AG04450 (cell line): ENCODE data around the gene ZNF76. TPM values are rescaled to one million over a fixed set of nuclear protein-coding genes. Genes with fewer than 3 reads are reported as not detected.

Experiments
- CTCF ChIA-PET: fragments of 300-600, 350-600 bp; formaldehyde crosslinking; extraction: SDS; loops from one replicate; lab custom pipeline; 2022; ENCODE audit warnings: antibody characterized with exemption, inconsistent platforms; lab: Charles Lee
- POLR2A ChIA-PET: fragments of 350-600 bp; formaldehyde crosslinking; extraction: SDS; loops from one replicate; lab custom pipeline; 2021; ENCODE audit warnings: antibody characterized with exemption, inconsistent platforms; lab: Yijun Ruan, JAX
- DNase-seq: peaks from one replicate; pipeline ENCODE4 v3.0.0-alpha.2; 2011; ENCODE audit warnings: low read depth, low spot score
- H3K27ac ChIP-seq: one replicate; pipeline ENCODE4 v1.5.1; 2012; ENCODE audit warnings: low read depth, low read length, control low read depth
- H3K27me3 ChIP-seq: one replicate; pipeline ENCODE4 v1.6.0; 2012; ENCODE audit warnings: low read length; ENCODE audit not compliant: control insufficient read depth, insufficient read depth
- H3K4me3 ChIP-seq: 2 replicates; pipeline ENCODE4 v1.5.1; 2011; ENCODE audit warnings: mild to moderate bottlenecking, low read depth, low read length, control low read depth
- H3K9me3 ChIP-seq: 2 replicates; pipeline ENCODE4 v1.5.1; 2012; ENCODE audit warnings: low read length; ENCODE audit not compliant: control insufficient read depth, insufficient read depth
- polyA plus RNA-seq: library from polyadenylated mRNA; depleted of rRNA; stranded (reverse); fragments of >200 nt; gene quantifications from 2 replicates; pipeline ENCODE4 v1.2.3, GENCODE V29; 2011
- TF ChIP-seq, protein P1 (sequence below): IDR thresholded peaks from 2 replicates; pipeline ENCODE4 v1.5.1; 2011; ENCODE audit warnings: low read depth, low read length, control low read depth, inconsistent platforms

The ZNF76 gene
- polyA plus RNA-seq, 1 experiment = 10.2 TPM

DNA sequence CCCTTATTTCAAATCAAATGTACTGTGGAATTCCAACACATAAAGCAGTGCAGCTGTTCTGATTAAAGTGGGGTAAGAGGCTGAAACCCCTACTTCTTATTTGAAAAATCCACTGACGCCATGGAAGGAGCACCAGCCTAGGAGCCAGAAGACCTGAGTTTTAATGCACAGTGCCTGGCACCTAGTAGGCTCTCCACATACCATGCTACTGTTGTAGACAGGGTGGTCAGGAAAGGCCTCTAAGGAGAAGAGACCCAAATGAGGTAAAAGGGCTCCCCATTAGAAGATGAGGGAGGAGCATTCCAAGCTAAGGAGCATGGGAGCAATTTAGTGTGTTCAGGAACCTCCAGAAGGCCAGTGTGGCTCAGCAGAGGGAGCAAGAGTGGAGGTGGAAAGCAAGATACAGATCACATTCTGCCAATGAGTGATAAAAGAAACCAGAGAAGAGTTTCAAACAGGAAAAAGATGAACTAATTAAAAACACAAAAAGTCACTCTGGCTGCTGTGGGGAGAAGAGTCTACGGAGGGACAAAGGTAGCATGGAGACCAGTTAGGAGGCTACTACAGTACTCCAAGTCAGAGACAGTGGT lies 11.8 kb upstream of the ZNF76 start:
- no peaks in the 10 kb centered on the region for H3K27me3 ChIP-seq
- H3K27ac ChIP-seq = peak overlapping the region; percentile 21
- ChIA-PET CTCF (no interaction called here), POLR2A (no interaction called here)
- no peaks in the 10 kb centered on the region for H3K9me3 ChIP-seq
- no peak for DNase-seq
- H3K4me3 ChIP-seq = no peak overlapping the region
- TF ChIP-seq, protein P1, sequence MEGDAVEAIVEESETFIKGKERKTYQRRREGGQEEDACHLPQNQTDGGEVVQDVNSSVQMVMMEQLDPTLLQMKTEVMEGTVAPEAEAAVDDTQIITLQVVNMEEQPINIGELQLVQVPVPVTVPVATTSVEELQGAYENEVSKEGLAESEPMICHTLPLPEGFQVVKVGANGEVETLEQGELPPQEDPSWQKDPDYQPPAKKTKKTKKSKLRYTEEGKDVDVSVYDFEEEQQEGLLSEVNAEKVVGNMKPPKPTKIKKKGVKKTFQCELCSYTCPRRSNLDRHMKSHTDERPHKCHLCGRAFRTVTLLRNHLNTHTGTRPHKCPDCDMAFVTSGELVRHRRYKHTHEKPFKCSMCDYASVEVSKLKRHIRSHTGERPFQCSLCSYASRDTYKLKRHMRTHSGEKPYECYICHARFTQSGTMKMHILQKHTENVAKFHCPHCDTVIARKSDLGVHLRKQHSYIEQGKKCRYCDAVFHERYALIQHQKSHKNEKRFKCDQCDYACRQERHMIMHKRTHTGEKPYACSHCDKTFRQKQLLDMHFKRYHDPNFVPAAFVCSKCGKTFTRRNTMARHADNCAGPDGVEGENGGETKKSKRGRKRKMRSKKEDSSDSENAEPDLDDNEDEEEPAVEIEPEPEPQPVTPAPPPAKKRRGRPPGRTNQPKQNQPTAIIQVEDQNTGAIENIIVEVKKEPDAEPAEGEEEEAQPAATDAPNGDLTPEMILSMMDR = no peak

DNA sequence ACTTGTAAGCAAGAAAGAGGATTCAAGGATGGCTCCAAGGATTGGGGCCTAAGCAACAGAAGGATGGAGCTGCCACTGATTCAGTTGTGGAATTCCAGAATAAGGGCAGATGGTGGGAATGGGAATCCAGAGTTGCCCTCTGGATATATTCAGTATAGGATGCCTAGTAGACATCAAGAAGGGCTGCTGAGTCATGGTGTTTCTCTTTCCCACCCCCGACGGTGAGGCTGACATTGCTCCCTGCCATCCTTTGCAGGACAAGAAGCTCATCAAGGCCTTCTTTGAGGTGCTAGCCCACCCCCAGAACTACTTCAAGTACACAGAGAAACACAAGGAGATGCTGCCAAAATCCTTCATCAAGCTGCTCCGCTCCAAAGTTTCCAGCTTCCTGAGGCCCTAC lies 11.2 kb upstream of the ZNF76 start:
- ChIA-PET POLR2A (interaction anchor here (1.4 kb wide), 1 partner anchor 11 kb away, joined by 3 read pairs; the partner anchor contains the start of gene ZNF76), CTCF (no interaction called here)
- no peak for DNase-seq

DNA sequence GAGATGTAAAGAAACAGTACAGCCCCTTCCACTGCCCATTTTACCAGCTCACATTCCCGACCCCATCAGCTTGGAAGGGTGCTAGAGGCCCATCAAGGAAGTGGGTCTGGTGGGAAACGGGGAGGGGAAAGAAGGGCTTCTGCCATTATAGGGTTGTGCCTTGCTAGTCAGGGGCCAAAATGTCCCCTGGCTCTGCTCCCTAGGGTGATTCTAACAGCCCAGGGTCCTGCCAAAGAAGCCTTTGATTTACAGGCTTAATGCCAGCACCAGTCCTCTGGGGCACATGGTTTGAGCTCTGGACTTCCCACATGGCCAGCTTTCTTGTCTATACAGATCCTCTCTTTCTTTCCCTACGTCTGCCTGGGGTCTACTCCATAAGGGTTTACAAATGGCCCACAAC lies 10.6 kb upstream of the ZNF76 start:
- H3K4me3 ChIP-seq = no peak overlapping the region
- CTCF ChIA-PET = interaction anchor here (3.0 kb wide), 1 partner anchor 8 kb away, joined by 19 read pairs; no protein-coding TSS in a partner anchor
- no peaks in the 10 kb centered on the region for H3K27me3 ChIP-seq
- POLR2A ChIA-PET = interaction anchor here (1.4 kb wide), 1 partner anchor 10 kb away, joined by 3 read pairs; the partner anchor contains the start of gene ZNF76
- no peak for DNase-seq
- TF ChIP-seq, protein P1 = no peak
- H3K9me3 ChIP-seq = no peaks in the 10 kb centered on the region
- H3K27ac ChIP-seq = no peak overlapping the region

More for the DNA sequence above, 11.2 kb upstream of the ZNF76 start:
- TF ChIP-seq, protein P1 = no peak
- Histone ChIP-seq H3K27me3 (no peaks in the 10 kb centered on the region), H3K4me3 (no peak overlapping the region), H3K9me3 (no peaks in the 10 kb centered on the region), H3K27ac (no peak overlapping the region)

DNA sequence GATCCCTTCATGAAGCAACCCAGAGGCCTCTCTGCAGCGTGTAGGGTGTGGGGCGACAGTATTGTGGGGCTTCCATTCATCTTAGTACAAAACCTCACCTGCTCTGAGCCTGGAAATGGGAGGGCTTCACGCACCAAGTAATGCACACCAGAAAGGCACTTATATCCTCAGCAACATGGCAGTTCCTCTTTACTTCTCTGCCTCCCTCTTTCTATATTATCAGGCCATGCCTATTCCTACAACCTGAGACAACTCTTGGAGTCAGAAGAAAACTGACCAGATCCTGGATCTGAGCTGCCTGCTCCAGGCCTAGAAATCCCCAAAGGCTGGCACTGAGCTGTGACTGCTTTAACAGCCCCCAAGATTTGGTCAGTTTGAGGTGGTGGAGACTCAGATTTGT lies 7.6 kb upstream of the ZNF76 start:
- Histone ChIP-seq H3K4me3 (no peak overlapping the region), H3K27ac (no peak overlapping the region), H3K27me3 (no peaks in the 10 kb centered on the region), H3K9me3 (no peaks in the 10 kb centered on the region)
- TF ChIP-seq, protein P1 = no peak
- ChIA-PET POLR2A (no interaction called here), CTCF (no interaction called here)
- no peak for DNase-seq

DNA sequence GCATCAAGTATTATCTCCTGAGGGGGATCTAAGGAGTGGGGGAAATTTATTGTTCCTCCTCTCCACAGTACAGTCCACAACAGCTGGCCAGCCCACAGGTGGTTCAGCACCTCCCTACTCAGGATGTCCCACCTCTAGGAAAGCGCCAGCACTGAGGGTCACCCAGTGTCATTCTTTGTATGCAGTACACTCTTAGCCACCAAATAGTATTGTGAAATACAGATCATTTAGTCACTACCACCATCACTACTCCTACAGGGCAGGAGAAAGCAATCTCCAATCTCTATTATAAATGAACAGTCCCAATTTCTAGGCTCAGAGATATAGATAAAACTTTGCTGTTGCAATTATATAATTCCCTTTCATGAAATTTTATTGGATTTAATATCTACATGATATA lies 6.3 kb upstream of the ZNF76 start:
- H3K27ac ChIP-seq = no peak overlapping the region
- H3K9me3 ChIP-seq = no peaks in the 10 kb centered on the region
- DNase-seq = no peak
- no peak overlapping the region for H3K4me3 ChIP-seq
- no peaks in the 10 kb centered on the region for H3K27me3 ChIP-seq
- CTCF ChIA-PET = interaction anchor here (1.2 kb wide), 1 partner anchor 13 kb away, joined by 3 read pairs; no protein-coding TSS in a partner anchor
- TF ChIP-seq, protein P1 = no peak
- POLR2A ChIA-PET = no interaction called here
